ENCODE measurements around the gene PAOX. TPM values are rescaled to one million over a fixed set of nuclear protein-coding genes. Genes with fewer than 3 reads are reported as not detected.
"Not testable (repeated sequence)": the region's sequence is repeated elsewhere in the genome, so short reads cannot be mapped to it uniquely, and the experiment has no call there.

Gene PAOX
- polyA plus RNA-seq, 2 donors = 11.5 to 16.1 TPM

GRCh38 chr10:133373174-133374090 lies 5.6 kb upstream of the PAOX start, which contains the start of gene ECHS1:
TSS of gene ECHS1 (minus strand) at chr10:133373354. CDS start at chr10:133373333, 21 bp downstream.
- H3K27me3 ChIP-seq (ENCODE audit: control insufficient read depth in 1 of 2, insufficient read depth in 2 of 2, low read length in 2 of 2) = no peaks in the 10 kb centered on the region
- peak within 1 kb of the TSS; percentile 86 to 95 for H3K27ac ChIP-seq (ENCODE audit: low read depth in 2 of 2, low read length in 1 of 2)
- peaks cover 4 to 20% of the 10 kb centered on the region in 2 donors for H3K36me3 ChIP-seq (ENCODE audit: control insufficient read depth in 2 of 2, insufficient read depth in 2 of 2, low read length in 1 of 2)
- peak within 1 kb of the TSS; percentile 75 to 90 for H3K4me3 ChIP-seq (ENCODE audit: low read depth in 1 of 2, low read length in 2 of 2)
- WGBS, 2 donors = 1 to 2% methylated on average over 56 to 89 of the region's 89 CpGs
- no peaks in the 10 kb centered on the region for H3K9me3 ChIP-seq (ENCODE audit: control insufficient read depth in 2 of 2, insufficient read depth in 1 of 2, low read depth in 1 of 2, low read length in 1 of 2)
- H3K4me1 ChIP-seq (ENCODE audit: control insufficient read depth in 2 of 2, insufficient read depth in 2 of 2, low read length in 1 of 2) = peaks cover 6 to 10% of the 10 kb centered on the region in 2 donors

- Histone ChIP-seq H3K9me3 (ENCODE audit: control insufficient read depth in 2 of 2, insufficient read depth in 1 of 2, low read depth in 1 of 2, low read length in 1 of 2) (no peaks in the 10 kb centered on the region), H3K36me3 (ENCODE audit: control insufficient read depth in 2 of 2, insufficient read depth in 2 of 2, low read length in 1 of 2) (peaks cover 0 to 4% of the 10 kb centered on the region in 2 donors), H3K4me1 (ENCODE audit: control insufficient read depth in 2 of 2, insufficient read depth in 2 of 2, low read length in 1 of 2) (peaks cover 7 to 15% of the 10 kb centered on the region in 2 donors), H3K4me3 (ENCODE audit: low read depth in 1 of 2, low read length in 2 of 2) (no peak overlapping the region), H3K27ac (ENCODE audit: low read depth in 2 of 2, low read length in 1 of 2) (no peak overlapping the region), H3K27me3 (ENCODE audit: control insufficient read depth in 1 of 2, insufficient read depth in 2 of 2, low read length in 2 of 2) (no peaks in the 10 kb centered on the region)
- WGBS, 2 donors = 86 to 87% methylated on average over 12 of the region's 12 CpGs
These were observed 3.5 kb upstream of the PAOX start for GRCh38 chr10:133375357-133376115.

- WGBS, 2 donors = 90 to 96% methylated on average over 5 of the region's 5 CpGs
- H3K27ac ChIP-seq (ENCODE audit: low read depth in 2 of 2, low read length in 1 of 2); H3K4me3 ChIP-seq (ENCODE audit: low read depth in 1 of 2, low read length in 2 of 2); H3K9me3 ChIP-seq (ENCODE audit: control insufficient read depth in 2 of 2, insufficient read depth in 1 of 2, low read depth in 1 of 2, low read length in 1 of 2); H3K36me3 ChIP-seq (ENCODE audit: control insufficient read depth in 2 of 2, insufficient read depth in 2 of 2, low read length in 1 of 2); H3K27me3 ChIP-seq (ENCODE audit: control insufficient read depth in 1 of 2, insufficient read depth in 2 of 2, low read length in 2 of 2): not testable (repeated sequence)
- peaks cover 7 to 16% of the 10 kb centered on the region in 2 donors for H3K4me1 ChIP-seq (ENCODE audit: control insufficient read depth in 2 of 2, insufficient read depth in 2 of 2, low read length in 1 of 2)
These were observed 2.9 kb upstream of the PAOX start for GRCh38 chr10:133376183-133376582.

GRCh38 chr10:133377025-133377817 lies 1.8 kb upstream of the PAOX start:
- no peaks in the 10 kb centered on the region for H3K9me3 ChIP-seq (ENCODE audit: control insufficient read depth in 2 of 2, insufficient read depth in 1 of 2, low read depth in 1 of 2, low read length in 1 of 2)
- WGBS, 2 donors = 88 to 93% methylated on average over 29 to 30 of the region's 30 CpGs
- H3K4me3 ChIP-seq (ENCODE audit: low read depth in 1 of 2, low read length in 2 of 2) = no peak overlapping the region
- H3K27me3 ChIP-seq (ENCODE audit: control insufficient read depth in 1 of 2, insufficient read depth in 2 of 2, low read length in 2 of 2) = no peaks in the 10 kb centered on the region
- H3K4me1 ChIP-seq (ENCODE audit: control insufficient read depth in 2 of 2, insufficient read depth in 2 of 2, low read length in 1 of 2) = peaks cover 4 to 17% of the 10 kb centered on the region in 2 donors
- H3K36me3 ChIP-seq (ENCODE audit: control insufficient read depth in 2 of 2, insufficient read depth in 2 of 2, low read length in 1 of 2) = peaks cover 0 to 9% of the 10 kb centered on the region in 2 donors
- no peak overlapping the region for H3K27ac ChIP-seq (ENCODE audit: low read depth in 2 of 2, low read length in 1 of 2)

GRCh38 chr10:133377818-133378250 lies 1.2 kb upstream of the PAOX start:
- H3K27ac ChIP-seq (ENCODE audit: low read depth in 2 of 2, low read length in 1 of 2) = peak overlapping the region; percentile 89 to 96
- H3K4me3 ChIP-seq (ENCODE audit: low read depth in 1 of 2, low read length in 2 of 2) = peak overlapping the region; percentile 43 to 71

GRCh38 chr10:133378251-133379096 lies 588 bp upstream of the PAOX start:
- Histone ChIP-seq H3K27ac (ENCODE audit: low read depth in 2 of 2, low read length in 1 of 2) (peak overlapping the region; percentile 89 to 96), H3K36me3 (ENCODE audit: control insufficient read depth in 2 of 2, insufficient read depth in 2 of 2, low read length in 1 of 2) (peaks cover 0 to 9% of the 10 kb centered on the region in 2 donors), H3K4me1 (ENCODE audit: control insufficient read depth in 2 of 2, insufficient read depth in 2 of 2, low read length in 1 of 2) (peaks cover 0 to 17% of the 10 kb centered on the region in 2 donors), H3K27me3 (ENCODE audit: control insufficient read depth in 1 of 2, insufficient read depth in 2 of 2, low read length in 2 of 2) (no peaks in the 10 kb centered on the region), H3K4me3 (ENCODE audit: low read depth in 1 of 2, low read length in 2 of 2) (peak overlapping the region; percentile 43 to 71), H3K9me3 (ENCODE audit: control insufficient read depth in 2 of 2, insufficient read depth in 1 of 2, low read depth in 1 of 2, low read length in 1 of 2) (no peaks in the 10 kb centered on the region)
- 0 to 1% methylated on average over 78 to 84 of the region's 90 CpGs for WGBS, 2 donors

More at GRCh38 chr10:133377818-133378250, 1.2 kb upstream of the PAOX start:
- peaks cover 0 to 17% of the 10 kb centered on the region in 2 donors for H3K4me1 ChIP-seq (ENCODE audit: control insufficient read depth in 2 of 2, insufficient read depth in 2 of 2, low read length in 1 of 2)
- no peaks in the 10 kb centered on the region for H3K27me3 ChIP-seq (ENCODE audit: control insufficient read depth in 1 of 2, insufficient read depth in 2 of 2, low read length in 2 of 2)
- peaks cover 0 to 9% of the 10 kb centered on the region in 2 donors for H3K36me3 ChIP-seq (ENCODE audit: control insufficient read depth in 2 of 2, insufficient read depth in 2 of 2, low read length in 1 of 2)
- no peaks in the 10 kb centered on the region for H3K9me3 ChIP-seq (ENCODE audit: control insufficient read depth in 2 of 2, insufficient read depth in 1 of 2, low read depth in 1 of 2, low read length in 1 of 2)
- WGBS, 2 donors = 23 to 24% methylated on average over 20 of the region's 20 CpGs

- Histone ChIP-seq H3K27ac (ENCODE audit: low read depth in 2 of 2, low read length in 1 of 2) (peak overlapping the region; percentile 91 to 96), H3K4me3 (ENCODE audit: low read depth in 1 of 2, low read length in 2 of 2) (peak overlapping the region; percentile 56 to 71)
These were observed 972 bp downstream of the PAOX start for GRCh38 chr10:133379801-133380666.

GRCh38 chr10:133381036-133381435 lies 2.0 kb downstream of the PAOX start:
- no peak overlapping the region for H3K4me3 ChIP-seq (ENCODE audit: low read depth in 1 of 2, low read length in 2 of 2)
- H3K9me3 ChIP-seq (ENCODE audit: control insufficient read depth in 2 of 2, insufficient read depth in 1 of 2, low read depth in 1 of 2, low read length in 1 of 2) = no peaks in the 10 kb centered on the region
- no peaks in the 10 kb centered on the region for H3K27me3 ChIP-seq (ENCODE audit: control insufficient read depth in 1 of 2, insufficient read depth in 2 of 2, low read length in 2 of 2)
- H3K4me1 ChIP-seq (ENCODE audit: control insufficient read depth in 2 of 2, insufficient read depth in 2 of 2, low read length in 1 of 2) = peaks cover 0 to 17% of the 10 kb centered on the region in 2 donors
- 90 to 91% methylated on average over 8 of the region's 8 CpGs for WGBS, 2 donors
- H3K27ac ChIP-seq (ENCODE audit: low read depth in 2 of 2, low read length in 1 of 2) = peak overlapping the region in 1 of 2 donors; percentile 0
- H3K36me3 ChIP-seq (ENCODE audit: control insufficient read depth in 2 of 2, insufficient read depth in 2 of 2, low read length in 1 of 2) = peaks cover 0 to 14% of the 10 kb centered on the region in 2 donors

More at GRCh38 chr10:133379801-133380666, 972 bp downstream of the PAOX start:
- no peaks in the 10 kb centered on the region for H3K9me3 ChIP-seq (ENCODE audit: control insufficient read depth in 2 of 2, insufficient read depth in 1 of 2, low read depth in 1 of 2, low read length in 1 of 2)
- H3K36me3 ChIP-seq (ENCODE audit: control insufficient read depth in 2 of 2, insufficient read depth in 2 of 2, low read length in 1 of 2) = peaks cover 0 to 14% of the 10 kb centered on the region in 2 donors
- peaks cover 0 to 17% of the 10 kb centered on the region in 2 donors for H3K4me1 ChIP-seq (ENCODE audit: control insufficient read depth in 2 of 2, insufficient read depth in 2 of 2, low read length in 1 of 2)
- 89 to 90% methylated on average over 36 of the region's 36 CpGs for WGBS, 2 donors
- no peaks in the 10 kb centered on the region for H3K27me3 ChIP-seq (ENCODE audit: control insufficient read depth in 1 of 2, insufficient read depth in 2 of 2, low read length in 2 of 2)
